Right lobe of liver (tissue), 4 donors: ENCODE data around the gene HHAT.

Source experiments
- CTCF ChIP-seq, 4 donors: fragments of 200-600 bp in 3 of 4; fragments of 450-650 bp in 1 of 4; IDR thresholded peaks; one replicate each; pipeline versions ENCODE4 v1.5.1 to v1.8.0; 2016 to 2022; ENCODE audit warnings: antibody characterized with exemption in 4 of 4, mild to moderate bottlenecking in 2 of 4
- POLR2A ChIP-seq: fragments of 450-650 bp; IDR thresholded peaks from one replicate; pipeline ENCODE4 v1.6.1; 2017; ENCODE audit warnings: antibody characterized with exemption, mild to moderate bottlenecking
- donor health status: DM: no; HTN: no; CAD: no.
- donor health status: DM: no; HTN: no; CAD: no.
- donor health status: DM: no; HTN: yes; CAD: no.

GRCh38 chr1:210398466-210398865 lies 69.8 kb downstream of the HHAT start:
- no peak for TF ChIP-seq POLR2A
- no peak for TF ChIP-seq CTCF (IDR thresholded peaks at IDR 0.05)
